GM19324 (cell line): ENCODE results near the gene MCTP1.

Source experiments
- ATAC-seq: cut with Tn5 transposase; IDR thresholded peaks from one replicate; pipeline ENCODE4 v1.9.1; 2021; ENCODE audit warnings: mild to moderate bottlenecking, moderate library complexity; ENCODE audit not compliant: unreplicated experiment, low FRiP score

The MCTP1 gene

GRCh38 chr5:94691949-94692348 lies 592.9 kb downstream of the MCTP1 start:
- ATAC-seq, result no peak

GRCh38 chr5:94691291-94691690 lies 593.6 kb downstream of the MCTP1 start:
- no peak for ATAC-seq

- ATAC-seq, result no peak
These were observed 594.1 kb downstream of the MCTP1 start for GRCh38 chr5:94690778-94691177.

- no peak for ATAC-seq
These were observed 595.0 kb downstream of the MCTP1 start for GRCh38 chr5:94689908-94690307.

- ATAC-seq, result no peak
These were observed 601.9 kb downstream of the MCTP1 start for GRCh38 chr5:94682814-94683520.

GRCh38 chr5:94675965-94676618 lies 608.8 kb downstream of the MCTP1 start:
- ATAC-seq, result no peak

- no peak for ATAC-seq
These were observed 610.2 kb downstream of the MCTP1 start for GRCh38 chr5:94674490-94675382.

- ATAC-seq, result no peak
These were observed 612.1 kb downstream of the MCTP1 start for GRCh38 chr5:94672746-94673145.

- no peak for ATAC-seq
These were observed 614.2 kb downstream of the MCTP1 start for GRCh38 chr5:94670726-94671125.

GRCh38 chr5:94667937-94668336 lies 617.0 kb downstream of the MCTP1 start:
- no peak for ATAC-seq

- ATAC-seq, result no peak
These were observed 623.8 kb downstream of the MCTP1 start for GRCh38 chr5:94661086-94661485.

GRCh38 chr5:94660506-94660905 lies 624.4 kb downstream of the MCTP1 start:
- ATAC-seq, result no peak

- ATAC-seq, result no peak
These were observed 626.6 kb downstream of the MCTP1 start for GRCh38 chr5:94658272-94658671.
